Adipocyte (in vitro differentiated cells): ENCODE data around the gene DDX54.

Experiments used
- DNase-seq: peaks from one replicate; pipeline ENCODE4 v3.0.0-alpha.2; 2015; ENCODE audit warnings: low read depth
- H3K27me3 ChIP-seq: replicated peaks from 2 replicates; pipeline ENCODE4 v1.7.0; 2013; ENCODE audit warnings: mild to moderate bottlenecking, low read length, moderate library complexity; ENCODE audit not compliant: control insufficient read depth, insufficient read depth
- H3K36me3 ChIP-seq: 2 replicates; pipeline ENCODE4 v1.7.0; 2013; ENCODE audit warnings: low read length, mild to moderate bottlenecking, moderate library complexity; ENCODE audit not compliant: control insufficient read depth, insufficient read depth, severe bottlenecking
- H3K4me1 ChIP-seq: 2 replicates; pipeline ENCODE4 v1.7.0; 2013; ENCODE audit warnings: mild to moderate bottlenecking, low read length, moderate library complexity; ENCODE audit not compliant: control insufficient read depth, insufficient read depth
- H3K4me3 ChIP-seq: 2 replicates; pipeline ENCODE4 v1.7.0; 2013; ENCODE audit warnings: mild to moderate bottlenecking, low read length, moderate library complexity
- H3K9ac ChIP-seq: 2 replicates; pipeline ENCODE4 v1.7.0; 2013; ENCODE audit warnings: mild to moderate bottlenecking, low read length, moderate library complexity
- H3K9me3 ChIP-seq: 2 replicates; pipeline ENCODE4 v1.7.0; 2013; ENCODE audit warnings: mild to moderate bottlenecking, low read length, moderate library complexity; ENCODE audit not compliant: control insufficient read depth

DDX54 gene

GRCh38 chr12:113198296-113198695, 13.0 kb upstream of the DDX54 start:
- no peaks in the 10 kb centered on the region for H3K27me3 ChIP-seq
- no peak overlapping the region for H3K4me3 ChIP-seq
- H3K9me3 ChIP-seq = no peaks in the 10 kb centered on the region
- H3K9ac ChIP-seq = no peak overlapping the region
- peaks cover 19% of the 10 kb centered on the region for H3K4me1 ChIP-seq
- no peaks in the 10 kb centered on the region for H3K36me3 ChIP-seq
- DNase-seq = peak; percentile 13

GRCh38 chr12:113197518-113198077, 12.3 kb upstream of the DDX54 start:
- no peak overlapping the region for H3K9ac ChIP-seq
- no peak for DNase-seq
- peaks cover 19% of the 10 kb centered on the region for H3K4me1 ChIP-seq
- no peaks in the 10 kb centered on the region for H3K27me3 ChIP-seq
- no peaks in the 10 kb centered on the region for H3K9me3 ChIP-seq
- H3K4me3 ChIP-seq = no peak overlapping the region
- H3K36me3 ChIP-seq = peaks cover 3% of the 10 kb centered on the region

- peaks cover 9% of the 10 kb centered on the region for H3K36me3 ChIP-seq
- no peak overlapping the region for H3K4me3 ChIP-seq
- H3K4me1 ChIP-seq = peaks cover 19% of the 10 kb centered on the region
- DNase-seq = peak; percentile 86
- H3K9ac ChIP-seq = no peak overlapping the region
- no peaks in the 10 kb centered on the region for H3K27me3 ChIP-seq
- H3K9me3 ChIP-seq = no peaks in the 10 kb centered on the region
Measured at GRCh38 chr12:113196990-113197389, 11.7 kb upstream of the DDX54 start.

GRCh38 chr12:113196582-113196981, 11.3 kb upstream of the DDX54 start:
- H3K9ac ChIP-seq = no peak overlapping the region
- peaks cover 13% of the 10 kb centered on the region for H3K36me3 ChIP-seq
- H3K27me3 ChIP-seq = no peaks in the 10 kb centered on the region
- H3K9me3 ChIP-seq = no peaks in the 10 kb centered on the region
- no peak overlapping the region for H3K4me3 ChIP-seq
- no peak for DNase-seq
- H3K4me1 ChIP-seq = peaks cover 19% of the 10 kb centered on the region

GRCh38 chr12:113195598-113195997, 10.3 kb upstream of the DDX54 start:
- Histone ChIP-seq H3K9ac (no peak overlapping the region), H3K4me3 (no peak overlapping the region), H3K9me3 (no peaks in the 10 kb centered on the region), H3K27me3 (no peaks in the 10 kb centered on the region), H3K4me1 (peaks cover 19% of the 10 kb centered on the region), H3K36me3 (peaks cover 18% of the 10 kb centered on the region)
- no peak for DNase-seq

- no peak overlapping the region for H3K4me3 ChIP-seq
- peak overlapping the region; percentile 37 for H3K9ac ChIP-seq
- peaks cover 18% of the 10 kb centered on the region for H3K36me3 ChIP-seq
- no peaks in the 10 kb centered on the region for H3K27me3 ChIP-seq
- H3K9me3 ChIP-seq = no peaks in the 10 kb centered on the region
- H3K4me1 ChIP-seq = peaks cover 19% of the 10 kb centered on the region
- peak; percentile 64 for DNase-seq
Measured at GRCh38 chr12:113194971-113195391, 9.7 kb upstream of the DDX54 start.

GRCh38 chr12:113191227-113191626, 5.9 kb upstream of the DDX54 start:
- Histone ChIP-seq H3K36me3 (peaks cover 18% of the 10 kb centered on the region), H3K9ac (no peak overlapping the region), H3K27me3 (no peaks in the 10 kb centered on the region), H3K9me3 (no peaks in the 10 kb centered on the region), H3K4me3 (no peak overlapping the region), H3K4me1 (peaks cover 25% of the 10 kb centered on the region)
- no peak for DNase-seq

GRCh38 chr12:113190761-113191160, 5.5 kb upstream of the DDX54 start:
- no peak overlapping the region for H3K9ac ChIP-seq
- no peaks in the 10 kb centered on the region for H3K9me3 ChIP-seq
- H3K4me1 ChIP-seq = peaks cover 28% of the 10 kb centered on the region
- H3K27me3 ChIP-seq = no peaks in the 10 kb centered on the region
- peaks cover 18% of the 10 kb centered on the region for H3K36me3 ChIP-seq
- peak; percentile 21 for DNase-seq
- no peak overlapping the region for H3K4me3 ChIP-seq

GRCh38 chr12:113189361-113189760, 4.1 kb upstream of the DDX54 start:
- Histone ChIP-seq H3K4me1 (peaks cover 19% of the 10 kb centered on the region), H3K9ac (no peak overlapping the region), H3K27me3 (no peaks in the 10 kb centered on the region), H3K9me3 (no peaks in the 10 kb centered on the region), H3K36me3 (peaks cover 18% of the 10 kb centered on the region), H3K4me3 (no peak overlapping the region)
- DNase-seq = no peak

- Histone ChIP-seq H3K4me1 (peaks cover 16% of the 10 kb centered on the region), H3K9ac (peak overlapping the region; percentile 99), H3K4me3 (peak overlapping the region; percentile 96), H3K36me3 (peaks cover 7% of the 10 kb centered on the region), H3K27me3 (no peaks in the 10 kb centered on the region), H3K9me3 (no peaks in the 10 kb centered on the region)
- DNase-seq = no peak
Measured at GRCh38 chr12:113186666-113187325, 1.5 kb upstream of the DDX54 start.

- Histone ChIP-seq H3K4me3 (peak overlapping the region; percentile 96), H3K9ac (peak overlapping the region; percentile 99), H3K36me3 (no peaks in the 10 kb centered on the region), H3K27me3 (no peaks in the 10 kb centered on the region), H3K9me3 (no peaks in the 10 kb centered on the region), H3K4me1 (peaks cover 16% of the 10 kb centered on the region)
- no peak for DNase-seq
Measured at GRCh38 chr12:113186033-113186365, 721 bp upstream of the DDX54 start.

- H3K9me3 ChIP-seq = no peaks in the 10 kb centered on the region
- peak overlapping the region; percentile 96 for H3K4me3 ChIP-seq
- DNase-seq = peak; percentile 96
Measured at GRCh38 chr12:113184900-113185179, 438 bp downstream of the DDX54 start.

More at GRCh38 chr12:113184900-113185179, 438 bp downstream of the DDX54 start:
- Histone ChIP-seq H3K27me3 (no peaks in the 10 kb centered on the region), H3K4me1 (peaks cover 16% of the 10 kb centered on the region), H3K9ac (peak overlapping the region; percentile 99), H3K36me3 (peaks cover 8% of the 10 kb centered on the region)
